CD4-positive, alpha-beta T cell treated with Interleukin-1 beta for 1 hour (primary cell): ENCODE data around the gene MDC1.
"Not testable (repeated sequence)": the region's sequence is repeated elsewhere in the genome, so short reads cannot be mapped to it uniquely, and the experiment has no call there.

Experiments
- DNase-seq, 2 donors: peaks; one replicate each; pipeline ENCODE4 v3.0.0-alpha.2; 2020 to 2022

MDC1 gene, protein sequence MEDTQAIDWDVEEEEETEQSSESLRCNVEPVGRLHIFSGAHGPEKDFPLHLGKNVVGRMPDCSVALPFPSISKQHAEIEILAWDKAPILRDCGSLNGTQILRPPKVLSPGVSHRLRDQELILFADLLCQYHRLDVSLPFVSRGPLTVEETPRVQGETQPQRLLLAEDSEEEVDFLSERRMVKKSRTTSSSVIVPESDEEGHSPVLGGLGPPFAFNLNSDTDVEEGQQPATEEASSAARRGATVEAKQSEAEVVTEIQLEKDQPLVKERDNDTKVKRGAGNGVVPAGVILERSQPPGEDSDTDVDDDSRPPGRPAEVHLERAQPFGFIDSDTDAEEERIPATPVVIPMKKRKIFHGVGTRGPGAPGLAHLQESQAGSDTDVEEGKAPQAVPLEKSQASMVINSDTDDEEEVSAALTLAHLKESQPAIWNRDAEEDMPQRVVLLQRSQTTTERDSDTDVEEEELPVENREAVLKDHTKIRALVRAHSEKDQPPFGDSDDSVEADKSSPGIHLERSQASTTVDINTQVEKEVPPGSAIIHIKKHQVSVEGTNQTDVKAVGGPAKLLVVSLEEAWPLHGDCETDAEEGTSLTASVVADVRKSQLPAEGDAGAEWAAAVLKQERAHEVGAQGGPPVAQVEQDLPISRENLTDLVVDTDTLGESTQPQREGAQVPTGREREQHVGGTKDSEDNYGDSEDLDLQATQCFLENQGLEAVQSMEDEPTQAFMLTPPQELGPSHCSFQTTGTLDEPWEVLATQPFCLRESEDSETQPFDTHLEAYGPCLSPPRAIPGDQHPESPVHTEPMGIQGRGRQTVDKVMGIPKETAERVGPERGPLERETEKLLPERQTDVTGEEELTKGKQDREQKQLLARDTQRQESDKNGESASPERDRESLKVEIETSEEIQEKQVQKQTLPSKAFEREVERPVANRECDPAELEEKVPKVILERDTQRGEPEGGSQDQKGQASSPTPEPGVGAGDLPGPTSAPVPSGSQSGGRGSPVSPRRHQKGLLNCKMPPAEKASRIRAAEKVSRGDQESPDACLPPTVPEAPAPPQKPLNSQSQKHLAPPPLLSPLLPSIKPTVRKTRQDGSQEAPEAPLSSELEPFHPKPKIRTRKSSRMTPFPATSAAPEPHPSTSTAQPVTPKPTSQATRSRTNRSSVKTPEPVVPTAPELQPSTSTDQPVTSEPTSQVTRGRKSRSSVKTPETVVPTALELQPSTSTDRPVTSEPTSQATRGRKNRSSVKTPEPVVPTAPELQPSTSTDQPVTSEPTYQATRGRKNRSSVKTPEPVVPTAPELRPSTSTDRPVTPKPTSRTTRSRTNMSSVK (N-terminal part only)

DNA sequence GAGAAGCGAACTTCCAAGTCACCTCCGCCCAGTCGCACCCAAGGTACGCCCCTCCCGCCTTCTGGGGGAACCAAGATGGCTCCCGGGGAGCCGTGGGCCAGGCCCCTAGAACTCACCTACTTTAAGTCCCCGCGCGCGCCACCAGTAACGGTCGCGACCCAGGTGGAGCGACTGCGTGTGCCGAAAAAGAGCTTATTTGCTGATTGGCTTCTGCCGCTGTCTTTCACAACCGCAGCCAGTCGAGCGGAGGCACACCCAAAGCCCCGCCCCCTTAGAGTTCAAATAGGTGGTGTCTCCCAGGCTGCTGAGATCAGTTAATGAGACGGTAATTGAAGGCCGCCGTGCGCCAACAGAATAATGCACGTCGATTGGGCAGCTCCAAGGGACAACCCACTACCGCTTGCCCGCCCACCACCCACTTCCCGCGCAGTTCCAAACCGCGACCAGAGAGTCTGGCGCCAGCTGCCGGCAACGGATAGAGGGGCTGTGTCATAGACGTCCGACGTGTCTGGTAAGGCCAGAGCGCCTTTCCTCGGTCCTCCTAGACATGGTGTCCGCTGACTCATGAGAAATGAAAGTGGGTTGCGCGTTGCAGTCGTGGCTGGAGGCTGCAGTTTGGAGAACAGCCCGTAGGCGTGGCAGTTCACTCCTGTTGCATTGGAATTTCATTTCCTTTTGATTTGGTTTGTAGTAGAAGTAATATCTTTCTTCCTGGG is at the start of gene MDC1:
MDC1 (minus strand) TSS at position 153 of the 716 bp plus-strand sequence. CDS start 2,106 bp downstream, outside the sequence.
- DNase-seq, result peak; percentile 100

DNA sequence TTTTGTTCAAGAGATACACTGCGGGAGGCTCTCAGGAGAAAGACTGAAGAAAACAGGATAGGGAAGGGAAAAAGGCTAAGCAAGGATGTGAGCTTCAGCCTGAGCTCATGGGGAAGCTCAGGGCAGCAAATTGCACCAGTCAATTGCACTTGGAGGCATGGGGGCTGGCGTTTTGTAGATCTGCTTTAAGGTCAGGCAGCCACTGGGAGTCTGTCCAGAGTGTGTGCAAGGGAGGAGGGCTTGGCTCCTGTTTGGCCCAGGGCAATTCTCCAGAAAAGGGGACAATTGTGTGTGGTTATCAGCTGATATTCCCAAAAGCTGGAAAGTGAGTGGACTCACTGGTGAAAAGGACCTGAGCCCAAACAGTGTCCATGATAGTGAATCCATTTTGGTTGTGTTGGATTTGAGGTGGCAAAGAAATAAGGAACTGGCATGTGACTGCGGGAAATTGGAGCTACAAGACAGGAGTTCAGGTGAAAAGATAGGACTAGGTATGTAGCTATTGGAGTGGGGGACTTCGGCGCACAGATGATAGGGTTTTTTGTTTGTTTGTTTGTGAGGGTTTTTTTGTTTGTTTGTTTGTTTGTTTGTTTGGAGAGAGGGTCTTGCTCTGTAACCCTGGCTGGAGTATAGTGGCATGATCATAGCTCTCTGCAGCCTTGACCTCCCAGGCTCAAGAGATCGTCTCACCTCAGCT is 49.5 kb upstream of the MDC1 start:
- no peak for DNase-seq

DNA sequence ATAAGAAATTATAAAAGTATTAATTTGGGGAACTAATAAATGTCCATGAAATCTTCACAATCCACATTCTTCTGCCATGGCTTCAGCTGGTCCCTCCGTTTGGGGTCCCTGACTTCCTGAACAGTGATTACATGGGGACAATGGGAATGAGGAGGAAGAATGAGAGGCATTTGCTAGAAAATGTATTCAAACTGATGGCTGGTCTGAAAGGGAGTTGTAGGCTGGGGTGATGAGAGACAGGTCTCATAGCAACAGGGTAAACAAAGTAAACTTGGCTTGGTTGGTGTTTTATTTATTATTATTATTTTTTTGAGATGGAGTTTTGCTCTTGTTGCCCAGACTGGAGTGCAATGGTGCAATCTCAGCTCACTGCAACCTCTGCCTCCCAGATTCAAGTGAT is 48.4 kb upstream of the MDC1 start:
- not testable (repeated sequence) for DNase-seq

DNA sequence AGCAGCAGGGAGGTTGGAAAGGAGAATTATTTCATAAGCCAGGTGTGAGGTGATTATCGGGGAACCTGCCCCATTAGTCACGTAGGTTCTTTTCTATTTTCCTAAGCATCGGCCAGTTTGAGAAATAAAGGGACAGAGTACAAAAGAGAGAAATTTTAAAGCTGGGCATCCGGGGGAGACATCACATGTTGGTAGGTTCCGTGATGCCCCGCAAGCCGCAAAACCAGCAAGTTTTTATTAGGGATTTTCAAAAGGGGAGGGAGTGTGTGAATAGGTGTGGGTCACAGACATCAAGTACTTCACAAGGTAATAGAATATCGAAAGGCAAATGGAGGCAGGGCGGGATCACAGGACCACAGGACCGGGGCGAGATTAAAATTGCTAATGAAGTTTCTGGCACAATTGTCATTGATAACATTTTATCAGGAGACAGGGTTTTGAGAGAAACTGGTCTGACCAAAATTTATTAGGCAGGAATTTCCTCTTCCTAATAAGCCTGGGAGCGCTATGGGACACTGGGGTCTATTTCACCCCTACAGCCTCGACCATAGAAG is 47.5 kb upstream of the MDC1 start:
- DNase-seq, result not testable (repeated sequence)

DNA sequence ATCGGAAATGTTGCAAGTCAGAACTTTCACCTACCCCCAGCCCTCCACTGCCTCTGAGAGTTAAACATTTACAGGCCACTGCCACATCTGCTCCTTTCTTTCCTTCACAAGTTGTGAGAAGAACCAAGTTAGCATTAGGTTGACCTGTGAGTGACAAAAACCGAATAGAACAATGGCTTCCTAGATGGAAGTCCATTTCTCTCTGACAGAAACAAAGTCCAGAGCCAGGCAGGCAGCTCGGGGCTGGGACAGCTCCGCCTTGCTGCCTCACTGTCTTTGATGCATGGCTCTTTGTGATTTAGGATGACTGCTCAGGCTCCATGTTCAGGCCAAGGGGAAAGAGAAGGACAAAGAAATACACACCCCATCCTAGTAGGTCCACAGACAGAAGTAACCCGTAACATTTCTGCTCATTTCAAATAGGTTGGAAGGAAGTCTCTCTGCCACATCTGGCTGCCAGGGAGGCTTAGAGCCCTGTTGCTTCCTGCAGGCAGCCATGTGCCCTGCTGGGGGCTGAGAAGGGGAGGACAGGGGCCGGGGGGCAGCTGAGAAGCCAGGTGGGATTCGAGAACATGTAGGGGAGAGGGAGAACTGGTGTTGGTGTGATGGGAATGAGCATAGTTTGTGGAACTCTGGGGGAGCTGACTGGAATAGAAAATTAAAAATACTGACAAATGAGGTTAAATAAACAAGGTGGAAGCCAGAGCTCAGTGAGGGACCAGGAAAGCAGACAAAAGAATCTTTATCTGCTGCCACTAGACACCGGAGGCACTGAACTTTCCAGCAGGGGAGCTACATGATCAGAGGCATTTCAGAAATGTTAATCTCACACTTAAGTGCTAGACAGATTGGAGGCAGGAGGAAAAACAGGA is 46.8 kb upstream of the MDC1 start:
- no peak for DNase-seq

DNA sequence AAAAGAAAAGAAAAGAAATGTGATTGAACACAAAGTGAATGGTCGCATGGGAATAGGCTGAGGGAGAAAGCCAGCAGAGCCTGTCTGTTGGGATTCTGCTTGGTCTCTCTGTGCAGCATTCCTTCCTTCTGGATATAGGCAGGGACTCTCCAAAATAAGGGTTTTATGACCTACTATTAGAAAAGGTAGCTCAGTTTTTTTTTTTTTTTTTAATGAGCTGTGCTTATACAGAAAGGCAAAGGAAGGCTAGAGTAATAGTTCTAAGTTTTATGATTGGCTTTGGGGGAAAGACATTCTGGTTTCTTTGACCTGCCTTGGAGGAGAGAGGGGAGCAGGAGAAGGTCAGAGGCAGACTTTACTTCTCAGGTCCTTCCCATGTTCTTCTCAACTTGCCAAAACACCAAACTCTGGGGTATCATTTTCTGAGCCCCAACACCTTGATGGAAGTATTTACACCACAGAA is 46.1 kb upstream of the MDC1 start:
- no peak for DNase-seq

DNA sequence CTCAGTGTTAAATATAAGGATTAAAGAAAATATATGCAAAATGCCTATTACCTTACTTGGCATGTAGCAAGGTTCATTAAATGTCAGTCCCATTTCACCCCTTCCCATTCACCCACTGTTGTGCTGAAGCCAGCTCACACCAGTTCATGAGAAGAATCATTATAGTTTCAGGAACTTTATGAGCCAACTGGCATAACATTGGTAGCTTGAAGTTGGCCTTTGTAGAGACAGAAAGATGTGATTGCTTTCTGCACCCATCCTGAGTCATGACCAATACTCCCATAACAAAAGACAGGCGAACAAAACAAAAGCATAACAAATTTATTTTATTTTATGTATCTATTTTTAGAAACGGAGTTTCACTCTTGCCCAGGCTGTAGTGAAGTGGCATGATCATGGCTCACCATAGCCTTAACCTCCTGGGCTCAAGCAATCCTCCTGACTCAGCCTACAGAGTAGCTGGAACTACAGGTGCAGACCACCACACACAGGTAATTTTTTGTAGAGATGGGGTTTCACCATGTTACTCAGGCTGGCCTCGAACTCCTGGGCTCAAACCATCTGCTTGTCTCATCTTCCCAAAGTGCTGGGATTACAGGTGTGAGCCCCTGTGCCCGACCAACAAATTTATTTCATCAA is 44.8 kb upstream of the MDC1 start:
- DNase-seq, result no peak

DNA sequence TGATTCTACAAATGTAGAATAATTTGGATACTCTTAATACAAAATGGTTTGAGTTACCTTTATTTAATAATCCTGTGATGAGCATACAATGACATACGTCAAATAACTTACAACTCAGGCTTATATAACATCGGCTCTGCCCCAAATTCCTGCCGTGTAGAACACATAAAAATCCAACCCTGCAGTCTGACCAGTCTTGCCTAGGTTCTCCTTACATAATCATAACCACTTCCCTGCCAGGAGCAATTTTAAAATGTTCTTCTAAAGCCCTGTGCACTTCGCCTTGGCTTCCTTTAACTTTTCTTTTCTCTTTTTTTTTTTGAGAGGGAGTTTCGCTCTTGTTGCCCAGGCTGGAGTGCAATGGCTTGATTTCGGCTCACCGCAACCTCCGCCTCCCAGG is 43.5 kb upstream of the MDC1 start:
- DNase-seq, result no peak

DNA sequence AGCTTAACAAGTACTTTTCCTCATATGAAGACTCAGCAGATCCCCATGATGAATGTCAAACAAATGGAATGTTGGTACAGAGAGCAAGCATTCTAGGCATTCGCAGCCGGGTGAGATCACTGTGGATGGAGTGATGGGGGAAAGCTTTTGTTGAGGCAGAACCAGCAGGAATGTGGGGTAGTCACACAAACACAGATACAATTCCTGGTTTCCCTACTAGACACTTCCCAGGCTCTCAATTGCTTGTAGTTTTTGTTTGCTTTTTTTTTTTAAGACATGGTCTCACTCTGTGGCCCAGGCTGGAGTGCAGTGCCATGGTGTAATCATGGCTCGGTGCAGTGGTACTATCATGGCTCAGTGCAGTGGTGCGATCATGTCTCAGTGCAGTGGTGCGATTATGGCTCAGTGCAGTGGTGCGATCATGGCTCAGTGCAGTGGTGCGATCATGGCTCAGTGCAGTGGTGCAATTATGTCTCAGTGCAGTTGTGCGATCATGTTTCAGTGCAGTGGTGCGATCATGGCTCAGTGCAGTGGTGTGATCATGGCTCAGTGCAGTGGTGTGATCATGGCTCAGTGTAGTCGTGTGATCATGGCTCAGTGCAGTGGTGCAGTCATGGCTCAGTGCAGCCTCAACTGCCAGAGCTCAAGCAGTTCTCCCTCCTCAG is 42.6 kb upstream of the MDC1 start:
- DNase-seq, result no peak

DNA sequence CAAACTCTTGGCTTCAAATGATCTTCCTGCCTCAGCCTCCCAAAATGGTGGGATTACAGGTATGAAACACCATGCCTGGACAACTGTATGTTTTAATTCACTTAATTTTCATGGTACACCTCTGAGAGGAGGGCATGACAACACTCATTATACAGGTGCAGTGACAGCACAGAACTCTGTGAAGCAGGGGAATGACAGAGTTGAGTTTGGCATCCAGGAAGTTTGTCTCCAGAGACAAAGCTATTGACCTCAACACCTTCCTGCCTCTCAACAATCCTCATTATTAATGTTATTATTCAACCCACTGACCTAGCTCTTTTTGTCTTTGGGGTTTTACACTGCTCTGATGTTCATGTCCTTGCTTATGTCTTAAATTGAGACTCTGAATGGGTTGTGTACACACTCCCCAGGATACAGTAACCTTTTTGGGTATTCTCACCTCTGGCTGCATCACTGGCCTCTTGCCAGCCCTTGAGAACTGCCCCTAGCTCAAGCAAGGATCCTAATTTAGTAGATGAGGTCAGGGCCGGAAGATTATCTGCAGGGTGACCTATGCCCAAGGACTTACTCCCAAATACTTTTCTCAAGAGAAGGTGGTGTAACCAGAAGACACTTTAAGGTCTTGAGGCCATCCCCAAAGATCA is 40.3 kb upstream of the MDC1 start:
- no peak for DNase-seq

DNA sequence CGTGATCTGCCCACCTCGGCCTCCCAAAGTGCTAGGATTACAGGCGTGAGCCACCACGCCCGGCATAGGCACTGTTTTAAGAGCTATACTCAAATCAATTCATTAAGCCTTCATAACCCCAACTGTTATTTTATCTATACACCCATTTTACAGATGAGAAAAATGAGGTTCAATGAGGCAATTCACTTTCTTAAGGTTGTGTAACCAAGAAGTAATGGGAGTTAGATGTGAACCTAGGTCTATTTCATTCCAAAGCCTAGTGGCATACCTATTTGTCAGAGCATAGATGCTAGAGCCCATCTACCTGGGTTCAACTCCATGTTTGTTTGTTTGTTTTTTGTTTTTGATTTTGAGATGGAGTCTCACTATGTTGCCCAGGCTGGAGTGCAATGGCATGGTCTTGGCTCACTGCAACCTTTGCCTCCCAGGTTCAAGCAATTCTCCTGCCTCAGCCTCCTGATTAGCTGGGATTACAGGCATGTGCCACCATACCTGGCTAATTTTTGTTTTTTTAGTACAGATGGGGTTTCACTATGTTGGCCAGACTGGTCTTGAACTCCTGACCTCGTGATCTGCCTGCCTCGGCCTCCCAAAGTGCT is 39.4 kb upstream of the MDC1 start:
- not testable (repeated sequence) for DNase-seq

DNA sequence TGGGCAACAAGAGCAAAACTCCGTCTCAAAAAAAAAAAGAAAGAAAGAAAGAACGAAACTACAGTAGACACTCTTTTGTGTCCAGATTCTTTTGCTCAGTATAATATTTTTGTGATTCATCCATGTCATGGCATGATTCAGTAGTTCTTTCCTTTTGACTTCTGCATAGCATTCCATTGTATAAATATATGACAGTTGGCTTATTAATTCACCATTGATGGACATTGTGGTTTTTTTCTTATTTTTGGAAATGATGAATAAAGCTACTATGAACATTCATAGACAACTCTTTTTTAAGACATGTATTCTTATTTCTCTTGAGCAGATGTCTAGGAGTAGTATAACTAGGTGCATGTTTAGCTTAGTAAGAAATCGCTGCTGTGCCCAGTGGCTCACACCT is 37.5 kb upstream of the MDC1 start:
- DNase-seq, result no peak

DNA sequence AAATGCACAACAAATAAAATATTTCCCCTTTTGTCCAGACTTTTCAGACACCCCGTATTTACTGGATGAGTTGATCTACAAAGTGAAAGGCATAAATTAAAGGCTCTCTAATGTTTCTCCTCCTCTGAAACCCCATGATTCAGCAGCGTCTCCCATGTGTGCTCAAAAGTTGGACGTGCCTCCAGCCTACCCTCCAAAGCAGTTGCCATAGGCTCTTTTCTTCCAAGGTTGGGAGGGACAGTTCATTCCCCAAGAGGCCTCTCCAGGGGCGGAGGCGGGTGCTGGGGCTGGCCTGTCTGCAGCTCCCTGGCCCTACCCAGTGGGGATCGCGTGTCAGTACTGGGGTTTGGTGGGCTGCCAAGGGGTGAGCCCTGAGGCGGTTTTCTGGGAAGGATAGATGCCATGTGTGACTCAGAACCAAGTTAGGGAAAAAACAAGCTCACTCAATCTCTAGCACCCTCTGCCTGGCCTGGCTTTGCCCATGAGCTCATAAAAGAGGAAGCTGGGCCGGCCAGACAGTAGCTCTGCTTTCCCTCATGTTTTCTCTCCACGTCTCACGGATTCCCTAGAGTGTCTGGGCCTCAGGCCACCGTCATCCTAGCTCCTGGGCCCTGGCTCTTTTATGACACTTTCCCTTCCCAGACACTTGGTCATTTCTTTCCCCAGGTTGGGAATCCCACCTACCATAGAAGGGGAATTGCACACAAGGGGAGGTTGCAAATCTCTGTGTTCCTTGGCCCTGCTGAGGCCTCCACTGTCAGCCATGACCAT is 35.3 kb upstream of the MDC1 start:
- DNase-seq, result peak in 1 of 2 donors; percentile 52

DNA sequence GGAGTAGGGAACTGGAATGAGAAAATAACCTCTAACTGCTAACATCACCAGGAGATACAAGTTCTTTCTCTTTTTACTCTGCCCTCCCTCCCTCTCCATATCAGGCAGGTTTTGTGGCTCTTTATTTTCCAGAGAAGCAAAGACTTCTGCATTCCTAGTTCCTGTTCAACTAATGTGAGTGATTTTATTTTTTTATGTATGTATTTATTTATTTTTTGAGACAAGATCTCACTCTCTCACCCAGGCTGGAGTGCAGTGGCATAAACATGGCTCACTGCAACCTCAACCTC is 33.2 kb upstream of the MDC1 start:
- no peak for DNase-seq

DNA sequence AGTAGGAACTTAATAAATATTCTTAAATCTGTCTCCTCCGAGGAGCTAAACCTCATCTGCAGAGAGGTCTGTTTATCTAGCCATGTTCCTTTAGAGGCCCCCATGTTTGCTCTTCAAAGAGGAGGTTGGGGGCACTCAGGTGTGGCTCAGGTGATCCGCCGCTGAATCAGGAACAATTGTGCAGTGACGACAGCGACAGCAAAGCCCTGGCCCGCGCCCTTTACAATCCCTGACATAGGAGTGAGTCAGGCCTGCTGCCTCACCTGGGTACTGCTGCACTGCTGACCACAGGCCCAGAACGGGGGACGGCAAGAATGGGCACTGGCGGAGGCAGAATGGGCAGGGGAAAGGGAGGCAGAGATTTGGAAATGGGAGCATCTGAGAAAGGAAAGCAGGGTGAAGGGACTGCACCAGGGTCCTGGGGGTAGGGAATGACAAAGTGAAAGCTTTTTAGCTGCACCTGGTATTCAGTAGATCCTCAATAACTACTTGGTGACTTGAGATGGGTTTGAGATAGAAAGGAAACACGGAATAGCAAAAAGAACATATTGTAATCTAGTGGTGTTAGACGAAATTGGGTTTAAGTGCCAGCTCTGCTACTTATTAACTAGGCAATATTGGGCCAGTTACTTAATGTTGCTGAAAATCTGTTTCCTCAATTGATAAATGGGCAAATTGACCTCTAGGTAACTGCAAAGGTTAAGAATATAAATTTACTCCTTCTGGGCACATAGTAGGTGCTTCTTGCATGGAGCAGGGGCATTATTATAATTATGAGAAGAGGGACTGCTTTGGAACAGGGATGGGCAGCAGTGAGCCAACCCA is 32.7 kb upstream of the MDC1 start:
- no peak for DNase-seq

DNA sequence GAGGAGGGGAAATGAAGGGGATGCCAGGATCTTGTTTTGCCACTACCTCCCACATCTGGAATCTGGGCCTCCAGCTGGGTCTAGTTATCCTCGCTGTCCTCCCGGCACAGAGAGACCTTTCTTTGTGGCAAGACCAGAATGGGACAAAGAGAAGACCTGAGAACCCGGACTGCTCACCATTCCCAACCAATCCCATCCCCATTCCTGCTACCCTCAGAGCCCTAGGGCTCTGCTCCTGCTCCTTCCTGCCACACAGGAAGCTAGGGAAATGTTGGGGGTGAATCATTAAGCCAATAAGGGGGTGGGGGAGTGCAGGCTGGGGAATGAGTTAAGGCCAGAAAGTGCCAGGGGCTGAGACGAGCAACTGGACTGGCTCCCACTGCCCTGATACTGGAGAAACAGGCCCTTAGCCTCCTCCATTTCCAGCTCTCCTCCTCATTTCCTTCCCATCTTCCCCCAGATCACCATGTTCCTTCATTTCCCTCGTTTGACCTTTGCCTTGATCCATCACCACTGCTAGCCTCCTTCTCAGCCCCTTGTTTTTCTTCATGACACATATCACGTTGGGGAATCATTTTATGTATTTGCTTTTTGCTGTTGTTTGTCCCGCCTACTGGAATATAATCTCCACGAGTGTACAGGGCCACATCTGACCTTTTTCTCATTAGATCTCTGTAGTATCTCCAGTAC is 31.9 kb upstream of the MDC1 start:
- no peak for DNase-seq
